ENCODE results near the gene TNXB.
A peak's percentile ranks its signal among the peaks of the same experiment; 100 is the strongest.

Gene TNXB

GRCh38 chr6:32137454-32137853, 28.3 kb upstream of the TNXB start:
- DNase-seq: no peak

- no peak for DNase-seq
Measured at GRCh38 chr6:32133786-32134185, 24.6 kb upstream of the TNXB start.

GRCh38 chr6:32132110-32132509, 23.0 kb upstream of the TNXB start:
- no peak for DNase-seq

- DNase-seq: no peak
Measured at GRCh38 chr6:32131439-32131948, 22.4 kb upstream of the TNXB start.

GRCh38 chr6:32129297-32130088, 20.4 kb upstream of the TNXB start:
- no peak for DNase-seq

- no peak for DNase-seq
Measured at GRCh38 chr6:32128751-32129296, 19.7 kb upstream of the TNXB start.

GRCh38 chr6:32127717-32128592, 18.8 kb upstream of the TNXB start, which contains the start of gene ATF6B:
Gene ATF6B, minus strand, starts transcription at chr6:32128246. Its CDS starts 39 bp downstream, at chr6:32128207.
- peak; percentile 94 for DNase-seq

- DNase-seq: no peak
Measured at GRCh38 chr6:32127409-32127716, 18.2 kb upstream of the TNXB start.

GRCh38 chr6:32126880-32127279, 17.7 kb upstream of the TNXB start:
- DNase-seq: no peak

- no peak for DNase-seq
Measured at GRCh38 chr6:32123681-32124080, 14.5 kb upstream of the TNXB start.

GRCh38 chr6:32120573-32121059, 11.5 kb upstream of the TNXB start:
- DNase-seq: no peak

- DNase-seq: peak; percentile 67
Measured at GRCh38 chr6:32118782-32119628, 9.9 kb upstream of the TNXB start.

GRCh38 chr6:32117461-32117860, 8.3 kb upstream of the TNXB start:
- no peak for DNase-seq

GRCh38 chr6:32116674-32117073, 7.5 kb upstream of the TNXB start:
- no peak for DNase-seq

GRCh38 chr6:32115623-32116022, 6.5 kb upstream of the TNXB start:
- no peak for DNase-seq

- no peak for DNase-seq
Measured at GRCh38 chr6:32114796-32115195, 5.7 kb upstream of the TNXB start.

- DNase-seq: no peak
Measured at GRCh38 chr6:32113386-32114352, 4.5 kb upstream of the TNXB start.

GRCh38 chr6:32112431-32112980, 3.4 kb upstream of the TNXB start:
- no peak for DNase-seq

- DNase-seq: no peak
Measured at GRCh38 chr6:32111424-32112066, 2.4 kb upstream of the TNXB start.

GRCh38 chr6:32110632-32111031, 1.5 kb upstream of the TNXB start:
- DNase-seq: no peak

Measured in activated CD8-positive, alpha-beta memory T cell treated with anti-CD3 and anti-CD28 coated beads, Interleukin-2, amount 50 U/mL, for 4 hours (primary cell).